K562 (cell line): ENCODE results near the gene TESK1. TPM values are rescaled to one million over a fixed set of nuclear protein-coding genes. Genes with fewer than 3 reads are reported as not detected.

Experiments
- ATAC-seq: fragments of 200-7000 bp; cut with Tn5 transposase; 3 replicates; pipeline ENCODE4 v1.9.1; 2020; ENCODE audit warnings: moderate library complexity
- BruUV-seq: library from RNA; stranded (reverse); fragments of 400-500 nt; replicated peaks from 2 replicates; lab custom pipeline; 2021; lab: Mats Ljungman, UMichigan
- CTCF ChIA-PET: fragments of 300-600 bp; formaldehyde crosslinking; extraction: SDS; loops from one replicate; lab custom pipeline; 2021; ENCODE audit warnings: low intra/inter-chr PET ratio; lab: Yijun Ruan, JAX
- POLR2A ChIA-PET: fragments of 300-600, 350-650 bp; sonication (Branson Sonifier 250); formaldehyde crosslinking; extraction: SDS; loops from one replicate; lab custom pipeline; 2021; ENCODE audit warnings: antibody characterized with exemption, inconsistent platforms; lab: Yijun Ruan, JAX
- DNase-seq, 4 experiments: peaks; one replicate each; pipeline versions ENCODE4 v3.0.0 to v3.0.0-alpha.2; 2011 to 2018; ENCODE audit warnings: low spot score in 3 of 4, mixed read lengths in 3 of 4; ENCODE audit errors: extremely low read depth in 1 of 4
- FAIRE-seq: peaks from 2 replicates; lab custom pipeline; 2011; peaks lifted over from hg19 to GRCh38; lab: Jason Lieb, UNC
- H2AFZ ChIP-seq: 2 replicates; pipeline ENCODE4 v1.6.0; 2011; ENCODE audit warnings: low read depth, low read length, control low read depth, inconsistent platforms
- H3K27ac ChIP-seq: fragments of 200-600 bp; 3 replicates; pipeline ENCODE4 v1.8.0; 2011; ENCODE audit warnings: low read depth, mild to moderate bottlenecking, control low read depth, inconsistent platforms, low read length, moderate library complexity, mixed read lengths; ENCODE audit errors: extremely low read depth
- H3K27me3 ChIP-seq, 2 experiments: fragments of 300-600 bp in 1 of 2; 2 replicates in 1 of 2; 3 replicates in 1 of 2; pipeline versions ENCODE4 v1.6.0 to v1.8.0; 2011; ENCODE audit warnings: inconsistent platforms in 2 of 2, low read length in 2 of 2, mild to moderate bottlenecking in 1 of 2, mixed read lengths in 1 of 2, moderate library complexity in 1 of 2; ENCODE audit not compliant: control insufficient read depth in 2 of 2, insufficient read depth in 2 of 2
- H3K36me3 ChIP-seq: fragments of 300-600 bp; 3 replicates; pipeline ENCODE4 v1.8.0; 2011; ENCODE audit warnings: mild to moderate bottlenecking, low read length, inconsistent platforms; ENCODE audit not compliant: control insufficient read depth, insufficient read depth
- H3K4me1 ChIP-seq, 2 experiments: fragments of 200-600 bp in 1 of 2; replicated peaks in 1 of 2; 2 replicates in 1 of 2; 3 replicates in 1 of 2; pipeline versions ENCODE4 v1.5.1 to v1.8.0; 2011; ENCODE audit warnings: inconsistent platforms in 2 of 2, low read length in 2 of 2, mild to moderate bottlenecking in 1 of 2, mixed read lengths in 1 of 2, moderate library complexity in 1 of 2; ENCODE audit not compliant: control insufficient read depth in 2 of 2, insufficient read depth in 2 of 2
- H3K4me2 ChIP-seq: 2 replicates; pipeline ENCODE4 v1.6.1; 2011; ENCODE audit warnings: low read length, control low read depth, inconsistent platforms, mixed read lengths; ENCODE audit not compliant: insufficient read depth
- H3K4me3 ChIP-seq: fragments of 200-600 bp; sonication (generic), shearing (Covaris generic); 2 replicates; pipeline ENCODE4 v1.5.1; 2016; ENCODE audit warnings: control low read depth, inconsistent platforms
- H3K79me2 ChIP-seq: fragments of 200-600 bp; 3 replicates; pipeline ENCODE4 v1.8.0; 2011; ENCODE audit warnings: low read length, inconsistent platforms; ENCODE audit not compliant: control insufficient read depth, insufficient read depth
- H3K9ac ChIP-seq, 2 experiments: 2 replicates each; pipeline versions ENCODE4 v1.6.0 to v1.6.1; 2011; ENCODE audit warnings: low read depth in 2 of 2, low read length in 2 of 2, control low read depth in 1 of 2, inconsistent platforms in 1 of 2, mild to moderate bottlenecking in 1 of 2, mixed read lengths in 1 of 2; ENCODE audit not compliant: insufficient read depth in 1 of 2
- H3K9me1 ChIP-seq: one replicate; pipeline ENCODE4 v1.6.0; 2011; ENCODE audit warnings: inconsistent platforms, mild to moderate bottlenecking, low read length, moderate library complexity; ENCODE audit not compliant: control insufficient read depth, insufficient read depth
- H3K9me3 ChIP-seq: replicated peaks from 2 replicates; pipeline ENCODE4 v1.5.1; 2011; ENCODE audit warnings: low read depth, low read length, inconsistent platforms; ENCODE audit not compliant: control insufficient read depth, insufficient read depth
- H4K20me1 ChIP-seq: replicated peaks from 2 replicates; pipeline ENCODE4 v1.6.1; 2011; ENCODE audit warnings: low read length, inconsistent platforms, mixed read lengths; ENCODE audit not compliant: control insufficient read depth, insufficient read depth
- NFE2L1 ChIP-seq: fragments of 450-650 bp; IDR thresholded peaks from 2 replicates; pipeline ENCODE4 v1.6.1; 2016; ENCODE audit warnings: missing genetic modification characterization, low read depth, mild to moderate bottlenecking, missing compliant biosample characterization, moderate library complexity, borderline replicate concordance
- POLR2G ChIP-seq: fragments of 200-400 bp; formaldehyde crosslinking; IDR thresholded peaks from 2 replicates; pipeline ENCODE4 v1.6.1; 2017; ENCODE audit warnings: low read depth, mild to moderate bottlenecking, antibody characterized with exemption, low read length, moderate library complexity
- XRCC3 ChIP-seq: fragments of 450-650 bp; IDR thresholded peaks from 2 replicates; pipeline ENCODE4 v1.6.1; 2017; ENCODE audit warnings: mild to moderate bottlenecking, moderate library complexity
- whole genome bisulfite sequencing: fragments of 100-300 bp; shearing (Covaris generic); methylation state at CpG from one replicate; pipeline ENCODE4 v1.1.6; 2016; ENCODE audit warnings: low coverage, mixed read lengths; ENCODE audit not compliant: insufficient coverage; ENCODE audit errors: missing lambda C conversion rate; 5-methylcytosine and 5-hydroxymethylcytosine counted together
- in situ Hi-C: fragments of 300-500 bp; cut with MboI; formaldehyde crosslinking; loops from 4 replicates; pipeline ENCODE4 v1.15.0; 2018; ENCODE audit warnings: inconsistent platforms, mixed read lengths
- intact Hi-C: fragments of 100-400 bp; cut with micrococcal nuclease; formaldehyde crosslinking; loops from 2 replicates; pipeline ENCODE4 v1.14.2; 2022
- polyA plus RNA-seq, 8 experiments: library from polyadenylated mRNA; depleted of rRNA in 4 of 8; stranded (reverse) in 5 of 8; unstranded in 3 of 8; fragments of >200 nt; fragmentation: Nextera tagmentation in 2 of 8; fragmentation: Illumina TruSeq in 1 of 8; extraction: Ambion mirVana in 2 of 8; extraction: Trizol in 1 of 8; gene quantifications; 2 replicates each; pipeline versions ENCODE4 v1.2.1 to v1.2.3, GENCODE V29; 2011 to 2014; ENCODE audit warnings: inconsistent platforms in 1 of 8, missing spikeins in 1 of 8
- total RNA-seq, 7 experiments: library from RNA; depleted of rRNA in 6 of 7; stranded (reverse); fragments of >200 nt in 6 of 7; fragmentation: Illumina TruSeq in 2 of 7; extraction: Trizol in 2 of 7; gene quantifications; 2 replicates each; pipeline versions ENCODE4 v1.2.1 to v1.2.3, GENCODE V29; 2011 to 2021; ENCODE audit warnings: low replicate concordance in 1 of 7
- TF ChIP-seq, protein P1 (sequence below): fragments of 450-650 bp; formaldehyde crosslinking; IDR thresholded peaks from 2 replicates; pipeline ENCODE4 v1.4.0; 2020; ENCODE audit warnings: mild to moderate bottlenecking

The TESK1 gene
- total and polyA plus RNA-seq, 9 of the 15 experiments (the other 6 are each of a cell fraction or from before 2014, with no cell fraction given): 0.07 to 10.4 (median 4.1) TPM

DNA sequence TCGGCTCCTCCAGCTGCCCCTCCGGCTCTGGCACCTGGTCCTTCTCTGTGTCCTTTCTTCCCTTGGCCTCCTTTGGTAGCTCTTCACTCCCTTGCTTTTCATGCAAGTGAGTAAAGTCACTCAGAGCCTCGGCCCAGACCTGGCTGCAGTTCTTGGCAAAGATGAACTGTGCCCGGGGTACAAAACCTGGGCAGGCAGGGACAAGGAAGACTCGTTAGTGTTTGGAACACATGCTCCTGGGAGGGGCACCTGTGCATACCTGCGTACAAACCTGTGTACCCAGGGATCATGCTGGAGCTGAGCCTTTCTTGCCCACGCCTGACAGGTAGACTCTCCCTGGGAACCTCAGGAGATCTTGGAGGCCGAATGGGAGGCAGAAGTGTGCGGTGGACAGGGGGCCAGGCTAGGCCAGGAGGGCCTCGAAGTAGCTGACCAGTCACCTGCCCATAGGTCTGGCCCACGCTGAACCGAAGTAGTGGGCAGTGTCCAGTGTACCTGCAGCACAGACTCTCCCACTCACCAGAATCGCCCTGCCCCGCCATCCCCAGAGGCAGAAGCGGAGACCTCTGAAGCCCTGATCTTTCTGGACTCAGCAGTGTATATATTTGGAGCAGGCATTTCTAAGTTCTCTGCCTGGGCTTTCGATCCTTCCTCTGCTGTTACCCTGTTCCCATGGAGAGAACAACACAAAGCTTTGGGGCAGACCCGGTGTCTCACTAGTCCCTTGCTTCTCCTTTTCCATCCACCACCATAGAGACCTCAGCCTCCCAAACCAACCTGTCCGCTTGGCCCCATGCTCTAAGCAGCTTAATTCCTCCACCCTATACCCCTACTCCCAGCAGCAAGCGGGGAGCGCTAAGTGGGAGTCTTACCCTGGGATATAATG lies 41.9 kb upstream of the TESK1 start:
- ATAC-seq (peak; percentile 37), FAIRE-seq (no peak), DNase-seq (no peak)
- 73% methylated on average over 17 of the region's 20 CpGs for WGBS
- POLR2A ChIA-PET: interaction anchor here (0.6 to 1.0 kb wide), 7 partner anchors 9 to 84 kb away, joined by 3 to 6 read pairs (median 4); no protein-coding TSS in a partner anchor
- H3K4me3 ChIP-seq: no peak overlapping the region
- H2AFZ ChIP-seq: peak overlapping the region; percentile 70; the same call in 1 of the 2 replicates
- peaks cover 2% of the 10 kb centered on the region; the same call in 1 of the 3 replicates for H3K36me3 ChIP-seq
- CTCF ChIA-PET: no interaction called here
- BruUV-seq: no TSS peak
- H3K79me2 ChIP-seq: no peaks in the 10 kb centered on the region
- H3K9me1 ChIP-seq: no peaks in the 10 kb centered on the region
- TF ChIP-seq POLR2G (0 out of 2 replicates have a peak, but pooled peaks have one; percentile 30), NFE2L1 (no peak), XRCC3 (no peak)
- TF ChIP-seq, protein P1, sequence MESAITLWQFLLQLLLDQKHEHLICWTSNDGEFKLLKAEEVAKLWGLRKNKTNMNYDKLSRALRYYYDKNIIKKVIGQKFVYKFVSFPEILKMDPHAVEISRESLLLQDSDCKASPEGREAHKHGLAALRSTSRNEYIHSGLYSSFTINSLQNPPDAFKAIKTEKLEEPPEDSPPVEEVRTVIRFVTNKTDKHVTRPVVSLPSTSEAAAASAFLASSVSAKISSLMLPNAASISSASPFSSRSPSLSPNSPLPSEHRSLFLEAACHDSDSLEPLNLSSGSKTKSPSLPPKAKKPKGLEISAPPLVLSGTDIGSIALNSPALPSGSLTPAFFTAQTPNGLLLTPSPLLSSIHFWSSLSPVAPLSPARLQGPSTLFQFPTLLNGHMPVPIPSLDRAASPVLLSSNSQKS (CRISPR knock-in tag): no peak
- no peak overlapping the region; the same call in 1 of the 2 replicates for H3K4me2 ChIP-seq
- H3K9ac ChIP-seq: peak overlapping the region in 1 of 2 experiments; percentile 78; a peak in 1 of 4 replicates
- in situ Hi-C loops: loop anchor here (25.0 kb wide), 1 partner anchor 676 kb away; a partner anchor contains a TSS
- no peak overlapping the region for H3K27ac ChIP-seq
- no peaks in the 10 kb centered on the region for H3K27me3 ChIP-seq
- H3K9me3 ChIP-seq: no peaks in the 10 kb centered on the region
- intact Hi-C loops: no loop called here
- peaks cover 0 to 4% of the 10 kb centered on the region in 2 experiments; a peak in 2 of 5 replicates for H3K4me1 ChIP-seq
- no peaks in the 10 kb centered on the region for H4K20me1 ChIP-seq
